ENCODE results near the gene STMN1. TPM values are rescaled to one million over a fixed set of nuclear protein-coding genes. Genes with fewer than 3 reads are reported as not detected.

The STMN1 gene
- total and polyA plus RNA-seq, 10 donors = 40.3 to 174 (median 48.3) TPM

- intact Hi-C loops (cut with DNase I; ENCODE audit: low total_unique reads) = no loop called here
- no peaks in the 10 kb centered on the region for H3K27me3 ChIP-seq (replicated peaks in 1 of 7)
- H3K4me1 ChIP-seq = peaks cover 6 to 34% (median 24%) of the 10 kb centered on the region in 6 donors
- WGBS, 5 donors = 79 to 93% (median 88%) methylated on average over 3 of the region's 3 CpGs
- H3K27ac ChIP-seq = no peak overlapping the region
- H3K9me3 ChIP-seq = no peaks in the 10 kb centered on the region
- H3K36me3 ChIP-seq = peaks cover 0 to 53% (median 10%) of the 10 kb centered on the region in 6 donors
- no peak for DNase-seq
- no peak overlapping the region for H3K4me3 ChIP-seq
- TF ChIP-seq POLR2A (IDR thresholded peaks at IDR 0.05) = no peak
- TF ChIP-seq CTCF (IDR thresholded peaks at IDR 0.05 in 8 of 11, conservative IDR thresholded peaks at IDR 0.05 in 3 of 11) = no peak
These were observed 41.8 kb downstream of the STMN1 start for GRCh38 chr1:25864434-25864833.

DNA sequence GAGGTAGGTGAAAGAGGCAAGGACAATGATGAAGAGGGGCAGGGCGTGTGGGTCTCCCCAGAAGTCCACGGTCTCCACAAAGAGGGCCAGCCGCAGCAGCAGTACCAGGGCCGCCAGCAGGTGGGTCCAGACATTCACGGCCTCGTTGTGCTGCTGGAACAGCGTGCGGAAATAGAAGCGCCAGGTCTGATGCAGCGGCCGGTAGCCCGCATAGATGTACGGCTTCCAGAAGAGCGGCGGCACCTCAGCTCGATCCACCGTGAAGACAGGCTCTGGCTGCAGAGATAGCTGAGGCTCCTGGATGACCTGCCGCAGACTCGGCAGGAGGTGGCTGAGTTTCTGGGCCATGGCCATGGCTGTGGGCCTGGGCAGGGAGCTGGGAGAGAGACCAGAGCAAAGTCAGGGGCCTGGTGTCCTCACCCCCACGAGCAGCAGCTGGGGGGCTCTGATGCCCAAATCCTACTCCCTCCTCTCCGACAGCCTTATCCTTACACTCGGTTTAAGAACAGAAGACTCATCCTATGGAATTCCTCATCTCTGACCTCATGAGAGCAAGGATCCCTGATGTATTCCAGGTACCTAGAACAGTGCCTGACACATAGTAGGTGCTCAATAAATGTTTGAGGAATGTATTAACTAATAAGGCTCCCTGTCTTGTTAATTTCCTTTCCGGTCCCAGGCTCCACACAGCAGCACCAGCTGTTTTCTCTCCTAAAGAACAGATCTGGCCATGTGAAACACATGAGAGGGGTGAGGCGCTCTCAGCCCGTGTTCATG lies 42.5 kb downstream of the STMN1 start:
- peaks cover 10 to 36% (median 29%) of the 10 kb centered on the region in 6 donors for H3K4me1 ChIP-seq
- DNase-seq = no peak
- H3K36me3 ChIP-seq = peaks cover 0 to 45% (median 10%) of the 10 kb centered on the region in 6 donors
- H3K27ac ChIP-seq = no peak overlapping the region
- 92 to 96% (median 94%) methylated on average over 25 of the region's 25 CpGs for WGBS, 5 donors
- intact Hi-C loops (cut with DNase I; ENCODE audit: low total_unique reads) = no loop called here
- no peak overlapping the region for H3K4me3 ChIP-seq
- no peaks in the 10 kb centered on the region for H3K9me3 ChIP-seq
- H3K27me3 ChIP-seq (replicated peaks in 1 of 7) = no peaks in the 10 kb centered on the region
- TF ChIP-seq POLR2A (IDR thresholded peaks at IDR 0.05) (no peak), POLR2AphosphoS5 (IDR thresholded peaks at IDR 0.05) (peak in 1 of 3 donors; percentile 34)

DNA sequence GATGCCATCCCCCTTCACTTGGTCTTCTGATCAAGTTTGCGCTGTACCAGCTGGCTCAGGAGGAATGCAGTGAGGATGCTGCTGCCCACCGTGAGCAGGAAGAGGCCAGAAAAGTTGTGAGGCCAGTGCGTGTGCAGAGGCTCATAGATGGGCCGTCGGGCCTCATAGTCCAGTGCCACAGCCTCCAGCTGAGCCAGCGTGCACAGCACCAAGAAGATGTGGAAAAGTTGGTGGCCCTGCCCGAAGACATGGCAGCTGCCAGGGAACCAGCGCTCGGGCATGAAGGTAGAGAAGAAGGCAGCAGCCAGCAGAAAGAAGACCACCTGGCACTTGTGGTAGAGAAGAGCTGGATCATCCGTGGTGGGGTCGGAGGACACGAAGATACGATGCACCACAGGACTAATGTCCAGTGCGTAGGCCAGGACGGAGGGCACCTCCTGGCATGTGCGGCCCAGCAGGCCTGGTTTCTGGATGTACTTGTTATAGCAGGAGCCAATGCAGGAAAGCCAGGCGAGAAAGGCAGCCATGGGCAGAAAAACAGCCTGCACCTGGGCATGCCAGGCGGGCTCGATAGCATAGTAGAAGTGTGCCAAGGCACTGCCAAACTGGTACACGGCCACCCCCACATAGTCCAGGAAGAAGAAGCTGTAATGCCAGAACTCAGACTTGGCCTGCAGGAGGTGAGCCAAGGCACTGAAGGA lies 43.3 kb downstream of the STMN1 start:
- no peak overlapping the region for H3K27ac ChIP-seq
- H3K9me3 ChIP-seq = no peaks in the 10 kb centered on the region
- H3K27me3 ChIP-seq (replicated peaks in 1 of 7) = no peaks in the 10 kb centered on the region
- no peak overlapping the region for H3K4me3 ChIP-seq
- DNase-seq = no peak
- intact Hi-C loops (cut with DNase I; ENCODE audit: low total_unique reads) = no loop called here
- WGBS, 5 donors = 90 to 96% (median 94%) methylated on average over 20 of the region's 20 CpGs
- TF ChIP-seq POLR2A (IDR thresholded peaks at IDR 0.05) (no peak), CTCF (IDR thresholded peaks at IDR 0.05 in 8 of 11, conservative IDR thresholded peaks at IDR 0.05 in 3 of 11) (no peak), POLR2AphosphoS5 (IDR thresholded peaks at IDR 0.05) (no peak)
- H3K36me3 ChIP-seq = peaks cover 0 to 38% (median 10%) of the 10 kb centered on the region in 6 donors
- peaks cover 12 to 43% (median 33%) of the 10 kb centered on the region in 6 donors for H3K4me1 ChIP-seq

DNA sequence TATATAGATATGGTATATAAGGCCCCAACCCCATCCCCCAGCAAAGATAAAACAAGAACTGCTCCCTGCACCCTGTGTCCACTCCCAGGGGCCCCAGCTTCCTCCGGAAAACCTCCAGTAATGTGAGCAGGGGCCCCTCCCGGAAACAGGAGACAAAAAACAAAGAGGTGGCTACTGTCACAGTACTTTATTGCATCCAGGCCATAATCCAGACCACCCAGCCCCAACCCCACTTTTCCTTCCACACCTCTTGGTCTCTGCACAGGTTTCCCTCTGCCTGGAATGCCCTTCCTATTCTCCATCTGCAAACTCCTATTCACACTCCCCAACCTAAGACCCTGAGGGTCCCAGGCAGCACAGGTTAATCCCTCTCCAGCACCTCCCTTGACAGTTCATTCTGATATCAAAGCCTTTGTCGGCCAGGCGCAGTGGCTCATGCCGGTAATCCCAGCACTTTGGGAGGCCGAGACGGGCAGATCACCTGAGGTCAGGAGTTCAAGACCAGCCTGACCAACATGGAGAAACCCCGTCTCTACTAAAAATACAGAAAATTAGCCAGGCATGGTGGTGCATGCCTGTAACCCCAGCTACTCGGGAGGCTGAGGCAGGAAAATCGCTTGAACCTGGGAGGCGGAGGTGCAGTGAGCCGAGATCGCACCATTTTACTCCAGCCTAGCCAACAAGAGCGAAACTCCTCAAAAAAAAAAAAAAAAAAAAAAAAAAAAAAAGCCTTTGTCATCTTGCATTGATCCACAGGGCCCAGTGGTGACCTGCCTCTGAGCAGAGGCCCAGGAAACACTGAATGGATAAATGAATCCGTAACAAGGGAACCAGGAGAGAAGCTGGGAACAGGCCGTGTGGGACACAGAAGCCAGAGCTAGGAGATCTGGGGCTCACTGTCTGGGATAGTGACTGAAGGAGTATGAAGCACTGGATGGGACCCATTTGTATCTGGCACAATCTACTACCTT lies 44.6 kb downstream of the STMN1 start:
- Histone ChIP-seq H3K27ac (peak overlapping the region in 6 of 8 donors; percentile 9 to 91 (median 44)), H3K4me3 (peak overlapping the region in 2 of 8 donors; percentile 58 to 67), H3K4me1 (peaks cover 12 to 43% (median 33%) of the 10 kb centered on the region in 6 donors), H3K27me3 (replicated peaks in 1 of 7) (no peaks in the 10 kb centered on the region), H3K9me3 (no peaks in the 10 kb centered on the region), H3K36me3 (peaks cover 0 to 33% (median 10%) of the 10 kb centered on the region in 6 donors)
- TF ChIP-seq POLR2AphosphoS5 (IDR thresholded peaks at IDR 0.05) (no peak), POLR2A (IDR thresholded peaks at IDR 0.05) (no peak), CTCF (IDR thresholded peaks at IDR 0.05 in 8 of 11, conservative IDR thresholded peaks at IDR 0.05 in 3 of 11) (no peak)
- whole genome bisulfite sequencing, 5 donors = 55 to 68% (median 60%) methylated on average over 16 of the region's 16 CpGs
- intact Hi-C loops (cut with DNase I; ENCODE audit: low total_unique reads) = no loop called here
- no peak for DNase-seq
